H9 (cell line): ENCODE results near the gene ZNF688. TPM values are rescaled to one million over a fixed set of nuclear protein-coding genes. Genes with fewer than 3 reads are reported as not detected.

Source experiments
- DNase-seq: peaks from one replicate; pipeline ENCODE4 v3.0.0-alpha.2; 2017
- H2AFZ ChIP-seq: one replicate; pipeline ENCODE4 v1.6.1; 2013; ENCODE audit warnings: mild to moderate bottlenecking, low read length, control low read depth, moderate library complexity
- H2AK5ac ChIP-seq: 2 replicates; pipeline ENCODE4 v1.6.1; 2013; ENCODE audit warnings: low read length, control low read depth, mixed read lengths; ENCODE audit not compliant: insufficient read length
- H2BK120ac ChIP-seq: one replicate; pipeline ENCODE4 v1.6.1; 2013; ENCODE audit warnings: low read depth, mild to moderate bottlenecking, low read length, control low read depth, inconsistent platforms; ENCODE audit not compliant: poor library complexity, severe bottlenecking
- H2BK12ac ChIP-seq: 2 replicates; pipeline ENCODE4 v1.6.1; 2013; ENCODE audit warnings: low read length, control low read depth, mixed read lengths, low read depth; ENCODE audit not compliant: insufficient read length
- H2BK15ac ChIP-seq: 2 replicates; pipeline ENCODE4 v1.6.1; 2013; ENCODE audit warnings: low read depth, low read length, control low read depth
- H2BK20ac ChIP-seq: one replicate; pipeline ENCODE4 v1.6.1; 2013; ENCODE audit warnings: low read depth, mild to moderate bottlenecking, low read length, control low read depth, inconsistent platforms; ENCODE audit not compliant: poor library complexity, severe bottlenecking
- H2BK5ac ChIP-seq: 2 replicates; pipeline ENCODE4 v1.6.1; 2013; ENCODE audit warnings: low read length, control low read depth, mixed read lengths; ENCODE audit not compliant: insufficient read length
- H3K14ac ChIP-seq: 2 replicates; pipeline ENCODE4 v1.6.1; 2013; ENCODE audit warnings: low read length, control low read depth; ENCODE audit not compliant: insufficient read depth
- H3K18ac ChIP-seq: 2 replicates; pipeline ENCODE4 v1.6.1; 2013; ENCODE audit warnings: low read depth, mild to moderate bottlenecking, mixed read lengths, low read length, control low read depth; ENCODE audit not compliant: insufficient read length
- H3K23ac ChIP-seq: 2 replicates; pipeline ENCODE4 v1.6.1; 2013; ENCODE audit warnings: low read length, control low read depth, mixed read lengths, low read depth; ENCODE audit not compliant: insufficient read length
- H3K23me2 ChIP-seq: 2 replicates; pipeline ENCODE4 v1.6.1; 2013; ENCODE audit warnings: low read depth, mild to moderate bottlenecking, mixed read lengths, low read length, control low read depth; ENCODE audit not compliant: insufficient read length, poor library complexity, severe bottlenecking
- H3K27ac ChIP-seq: 2 replicates; pipeline ENCODE4 v1.5.1; 2013; ENCODE audit warnings: low read length, control low read depth, mixed read lengths, low read depth; ENCODE audit not compliant: insufficient read length
- H3K27me3 ChIP-seq: 2 replicates; pipeline ENCODE4 v1.6.1; 2013; ENCODE audit warnings: low read length, control low read depth, inconsistent platforms; ENCODE audit not compliant: insufficient read depth
- H3K4ac ChIP-seq: 2 replicates; pipeline ENCODE4 v1.6.1; 2013; ENCODE audit warnings: low read depth, mild to moderate bottlenecking, control low read depth, inconsistent platforms, low read length, moderate library complexity
- H3K4me1 ChIP-seq: 2 replicates; pipeline ENCODE4 v1.6.1; 2013; ENCODE audit warnings: low read length, control low read depth, inconsistent platforms; ENCODE audit not compliant: insufficient read depth
- H3K4me2 ChIP-seq: 2 replicates; pipeline ENCODE4 v1.6.1; 2013; ENCODE audit warnings: low read length, control low read depth, mixed read lengths; ENCODE audit not compliant: insufficient read length, insufficient read depth
- H3K56ac ChIP-seq: 2 replicates; pipeline ENCODE4 v1.6.1; 2013; ENCODE audit warnings: low read depth, mild to moderate bottlenecking, mixed read lengths, low read length, control low read depth; ENCODE audit not compliant: insufficient read length
- H3K79me1 ChIP-seq: 2 replicates; pipeline ENCODE4 v1.6.1; 2013; ENCODE audit warnings: low read depth, mild to moderate bottlenecking, moderate library complexity, low read length, control low read depth, inconsistent platforms; ENCODE audit not compliant: insufficient read depth, poor library complexity, severe bottlenecking
- H3K79me2 ChIP-seq: 2 replicates; pipeline ENCODE4 v1.6.1; 2013; ENCODE audit warnings: low read length, control low read depth, inconsistent platforms; ENCODE audit not compliant: insufficient read depth
- H3K9ac ChIP-seq: 2 replicates; pipeline ENCODE4 v1.6.1; 2013; ENCODE audit warnings: low read length, control low read depth, mixed read lengths; ENCODE audit not compliant: insufficient read length; ENCODE audit errors: extremely low read depth
- H3K9me3 ChIP-seq: one replicate; pipeline ENCODE4 v1.6.1; 2013; ENCODE audit warnings: low read depth, low read length, inconsistent platforms; ENCODE audit not compliant: control insufficient read depth
- H3T11ph ChIP-seq: one replicate; pipeline ENCODE4 v1.6.1; 2013; ENCODE audit warnings: mild to moderate bottlenecking, low read length, control low read depth, inconsistent platforms
- H4K20me1 ChIP-seq: one replicate; pipeline ENCODE4 v1.6.1; 2013; ENCODE audit not compliant: control insufficient read depth, insufficient read length, insufficient read depth
- H4K5ac ChIP-seq: 2 replicates; pipeline ENCODE4 v1.6.1; 2013; ENCODE audit warnings: low read depth, mild to moderate bottlenecking, mixed read lengths, low read length, control low read depth; ENCODE audit not compliant: insufficient read length
- H4K8ac ChIP-seq: replicated peaks from 2 replicates; pipeline ENCODE4 v1.6.1; 2013; ENCODE audit warnings: low read length, control low read depth, mixed read lengths, low read depth; ENCODE audit not compliant: insufficient read length
- H4K91ac ChIP-seq: 2 replicates; pipeline ENCODE4 v1.6.1; 2013; ENCODE audit warnings: low read depth, mild to moderate bottlenecking, moderate library complexity, mixed read lengths, low read length, control low read depth; ENCODE audit not compliant: insufficient read length
- H3K27ac Mint-ChIP-seq, 3 experiments: 2 replicates in 2 of 3; 3 replicates in 1 of 3; pipeline ENCODE4 v1.8.0; 2020 to 2021; ENCODE audit warnings: mixed read lengths in 3 of 3, mild to moderate bottlenecking in 1 of 3, moderate library complexity in 1 of 3
- H3K27me3 Mint-ChIP-seq: 2 replicates; pipeline ENCODE4 v1.8.0; 2021; ENCODE audit warnings: low read depth, mild to moderate bottlenecking, moderate library complexity, mixed read lengths
- H3K36me3 Mint-ChIP-seq, 3 experiments: 2 replicates in 2 of 3; 3 replicates in 1 of 3; pipeline ENCODE4 v1.8.0; 2020 to 2021; ENCODE audit warnings: low read depth in 3 of 3, mixed read lengths in 3 of 3; ENCODE audit not compliant: insufficient read depth in 1 of 3
- H3K4me1 Mint-ChIP-seq, 2 experiments: 2 replicates each; pipeline ENCODE4 v1.8.0; 2020; ENCODE audit warnings: mixed read lengths in 2 of 2
- H3K4me3 Mint-ChIP-seq, 2 experiments: 2 replicates in 1 of 2; 3 replicates in 1 of 2; pipeline ENCODE4 v1.8.0; 2020 to 2021; ENCODE audit warnings: mild to moderate bottlenecking in 2 of 2, mixed read lengths in 2 of 2, moderate library complexity in 1 of 2
- H3K9me3 Mint-ChIP-seq, 2 experiments: 2 replicates in 1 of 2; 3 replicates in 1 of 2; pipeline ENCODE4 v1.8.0; 2020; ENCODE audit warnings: mild to moderate bottlenecking in 2 of 2, mixed read lengths in 2 of 2, moderate library complexity in 1 of 2
- CTCF ChIP-seq: fragments of 200-600 bp; sonication (generic); conservative IDR thresholded peaks from 3 replicates; pipeline ENCODE4 v1.8.0; 2021; ENCODE audit warnings: antibody characterized with exemption, mild to moderate bottlenecking
- WGBS: extraction: QIAGEN DNeasy Blood & Tissue Kit; methylation state at CpG from one replicate; pipeline ENCODE4 v1.1.7; 2013; ENCODE audit warnings: missing lambda C conversion rate, low lambda C conversion rate, mixed read lengths; ENCODE audit not compliant: insufficient read length; ENCODE audit errors: extremely low coverage; 5-methylcytosine and 5-hydroxymethylcytosine counted together
- total RNA-seq: library from RNA; stranded (reverse); gene quantifications from 2 replicates; pipeline ENCODE4 v1.2.1, GENCODE V29; 2021

ZNF688 gene
- total RNA-seq, 1 experiment from 2014 or later: 4.5 TPM

- no CpG with 5 or more reads among the region's 40 CpGs for WGBS
- Histone ChIP-seq H3K4me2 (peak overlapping the region; percentile 72), H3K27ac (no peak overlapping the region), H3K4ac (0 out of 2 replicates have a peak overlapping the region, but pooled peaks have one; percentile 20), H3K4me1 (no peaks in the 10 kb centered on the region), H2BK15ac (no peak overlapping the region), H3K9me3 (no peaks in the 10 kb centered on the region), H3K79me1 (no peaks in the 10 kb centered on the region), H3K56ac (no peak overlapping the region), H2BK5ac (no peak overlapping the region), H3K27me3 (no peaks in the 10 kb centered on the region), H3K14ac (peak overlapping the region; percentile 91), H4K20me1 (no peaks in the 10 kb centered on the region), H2BK20ac (no peak overlapping the region), H3T11ph (no peak overlapping the region), H3K23me2 (peaks cover 5% of the 10 kb centered on the region), H3K18ac (peak overlapping the region; percentile 83), H3K9ac (peak overlapping the region; percentile 92), H2BK12ac (no peak overlapping the region), H4K5ac (no peak overlapping the region), H2AK5ac (no peak overlapping the region), H3K23ac (no peak overlapping the region), H4K91ac (peak overlapping the region; percentile 70), H3K79me2 (peaks cover 2% of the 10 kb centered on the region; the same call in 1 of the 2 replicates), H2BK120ac (no peak overlapping the region), H2AFZ (no peak overlapping the region), H4K8ac (no peak overlapping the region)
- no peaks in the 10 kb centered on the region; the same call in 1 of the 2 replicates for H3K27me3 Mint-ChIP-seq
- TF ChIP-seq CTCF: no peak
- H3K4me3 Mint-ChIP-seq: peak overlapping the region; percentile 85 to 91
- H3K4me1 Mint-ChIP-seq: peaks cover 3 to 11% of the 10 kb centered on the region in 2 experiments
- DNase-seq: peak; percentile 39
- no peaks in the 10 kb centered on the region for H3K9me3 Mint-ChIP-seq
- peaks cover 15 to 37% (median 34%) of the 10 kb centered on the region in 3 experiments; a peak in 6 of 7 replicates for H3K36me3 Mint-ChIP-seq
- peak overlapping the region in 2 of 3 experiments; percentile 44 to 91; a peak in 3 of 7 replicates for H3K27ac Mint-ChIP-seq
Measured at GRCh38 chr16:30609002-30609925, 37.8 kb upstream of the ZNF688 start.
